ENCODE measurements around the gene MPP3. TPM values are rescaled to one million over a fixed set of nuclear protein-coding genes. Genes with fewer than 3 reads are reported as not detected.

MPP3 gene
- total and polyA plus RNA-seq, 9 of the 15 experiments (the other 6 are each of a cell fraction or from before 2014, with no cell fraction given) = 0.41 to 10.4 (median 4.5) TPM

DNA sequence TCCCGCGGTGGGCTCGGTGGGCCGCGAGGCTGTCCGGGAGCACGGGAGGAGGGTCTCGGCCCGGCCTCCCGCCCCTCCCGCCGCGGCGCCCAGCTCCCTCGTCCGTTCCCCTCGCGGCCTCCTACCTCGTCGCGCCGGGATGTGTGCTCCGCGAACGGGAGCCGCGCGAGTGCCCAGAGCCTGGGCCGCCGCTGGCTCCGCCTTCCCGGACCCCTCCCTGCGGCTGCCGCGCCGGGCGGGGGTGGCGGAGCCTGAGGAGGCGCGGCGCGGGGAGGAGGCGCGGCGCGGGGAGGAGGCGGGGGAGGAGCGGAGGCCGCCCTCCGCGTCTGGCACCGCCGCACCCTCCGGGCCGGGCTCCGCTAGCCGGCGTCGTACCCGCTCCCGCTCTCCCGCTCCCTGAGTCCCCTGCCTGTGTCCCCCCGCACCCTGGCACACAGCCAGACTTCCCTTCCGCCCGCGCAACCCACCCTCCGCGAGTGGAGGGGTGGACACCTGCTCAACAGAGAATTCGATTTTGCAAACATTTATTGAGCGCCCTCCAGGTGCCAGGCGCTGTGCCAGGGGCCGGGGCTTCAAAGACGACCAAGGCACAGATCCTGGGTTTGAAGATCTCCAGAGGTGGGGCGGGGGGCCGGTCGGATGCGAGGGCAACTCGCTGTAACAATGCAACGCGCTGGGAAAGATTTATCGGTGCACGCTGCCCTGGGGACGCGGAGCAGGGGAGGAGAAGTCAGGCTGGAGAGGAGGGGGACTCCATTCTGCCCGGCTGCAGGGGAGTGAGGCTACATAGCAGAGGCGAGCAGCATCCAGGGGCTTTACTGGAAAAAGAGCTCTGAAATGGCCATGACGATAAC lies at the start of gene MPP3 (continued):
- TF ChIP-seq, protein P1, sequence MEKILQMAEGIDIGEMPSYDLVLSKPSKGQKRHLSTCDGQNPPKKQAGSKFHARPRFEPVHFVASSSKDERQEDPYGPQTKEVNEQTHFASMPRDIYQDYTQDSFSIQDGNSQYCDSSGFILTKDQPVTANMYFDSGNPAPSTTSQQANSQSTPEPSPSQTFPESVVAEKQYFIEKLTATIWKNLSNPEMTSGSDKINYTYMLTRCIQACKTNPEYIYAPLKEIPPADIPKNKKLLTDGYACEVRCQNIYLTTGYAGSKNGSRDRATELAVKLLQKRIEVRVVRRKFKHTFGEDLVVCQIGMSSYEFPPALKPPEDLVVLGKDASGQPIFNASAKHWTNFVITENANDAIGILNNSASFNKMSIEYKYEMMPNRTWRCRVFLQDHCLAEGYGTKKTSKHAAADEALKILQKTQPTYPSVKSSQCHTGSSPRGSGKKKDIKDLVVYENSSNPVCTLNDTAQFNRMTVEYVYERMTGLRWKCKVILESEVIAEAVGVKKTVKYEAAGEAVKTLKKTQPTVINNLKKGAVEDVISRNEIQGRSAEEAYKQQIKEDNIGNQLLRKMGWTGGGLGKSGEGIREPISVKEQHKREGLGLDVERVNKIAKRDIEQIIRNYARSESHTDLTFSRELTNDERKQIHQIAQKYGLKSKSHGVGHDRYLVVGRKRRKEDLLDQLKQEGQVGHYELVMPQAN (IDR thresholded peaks at IDR 0.05; ENCODE audit: borderline replicate concordance) = no peak
- TF ChIP-seq ZC3H8 (IDR thresholded peaks at IDR 0.05) (no peak), ZBTB43 (CRISPR knock-in tag; IDR thresholded peaks at IDR 0.05) (no peak), U2AF1 (optimal IDR thresholded peaks at IDR 0.05; ENCODE audit: low read depth, low read length) (no peak), CEBPZ (IDR thresholded peaks at IDR 0.05; ENCODE audit: borderline replicate concordance, low read depth, low read length) (no peak), GABPB1 (CRISPR knock-in tag; IDR thresholded peaks at IDR 0.05) (no peak), NCOA6 (IDR thresholded peaks at IDR 0.05) (no peak), ZNF76 (CRISPR knock-in tag; IDR thresholded peaks at IDR 0.05; ENCODE audit: borderline replicate concordance) (no peak), HDGF (IDR thresholded peaks at IDR 0.05) (no peak), ZNF449 (CRISPR knock-in tag; IDR thresholded peaks at IDR 0.05) (no peak), RBBP5 (IDR thresholded peaks at IDR 0.05; ENCODE audit: borderline replicate concordance, insufficient read depth, low read length, poor library complexity, severe bottlenecking) (peak; percentile 41), ZNF77 (CRISPR knock-in tag; IDR thresholded peaks at IDR 0.05) (no peak), POLR2AphosphoS5 (IDR thresholded peaks at IDR 0.05; ENCODE audit: control insufficient read depth, insufficient read depth, low read depth, low read length) (no peak)
- TF ChIP-seq, protein P2, sequence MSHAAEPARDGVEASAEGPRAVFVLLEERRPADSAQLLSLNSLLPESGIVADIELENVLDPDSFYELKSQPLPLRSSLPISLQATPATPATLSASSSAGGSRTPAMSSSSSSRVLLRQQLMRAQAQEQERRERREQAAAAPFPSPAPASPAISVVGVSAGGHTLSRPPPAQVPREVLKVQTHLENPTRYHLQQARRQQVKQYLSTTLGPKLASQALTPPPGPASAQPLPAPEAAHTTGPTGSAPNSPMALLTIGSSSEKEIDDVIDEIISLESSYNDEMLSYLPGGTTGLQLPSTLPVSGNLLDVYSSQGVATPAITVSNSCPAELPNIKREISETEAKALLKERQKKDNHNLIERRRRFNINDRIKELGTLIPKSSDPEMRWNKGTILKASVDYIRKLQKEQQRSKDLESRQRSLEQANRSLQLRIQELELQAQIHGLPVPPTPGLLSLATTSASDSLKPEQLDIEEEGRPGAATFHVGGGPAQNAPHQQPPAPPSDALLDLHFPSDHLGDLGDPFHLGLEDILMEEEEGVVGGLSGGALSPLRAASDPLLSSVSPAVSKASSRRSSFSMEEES (CRISPR knock-in tag; IDR thresholded peaks at IDR 0.05) = no peak

All from K562 (cell line).